ENCODE measurements around the gene OR2T2. TPM values are rescaled to one million over a fixed set of nuclear protein-coding genes. Genes with fewer than 3 reads are reported as not detected.

Gene OR2T2
- total RNA-seq, 1 experiment from 2014 or later = not detected

GRCh38 chr1:248416226-248416625 lies 29.2 kb upstream of the OR2T2 start:
- no peak overlapping the region for H3K23ac ChIP-seq (ENCODE audit: insufficient read length, low read depth, low read length)

More at GRCh38 chr1:248416226-248416625, 29.2 kb upstream of the OR2T2 start:
- H3K79me1 ChIP-seq (ENCODE audit: insufficient read depth, low read depth, low read length, poor library complexity, severe bottlenecking) = no peaks in the 10 kb centered on the region
- DNase-seq = no peak
- no peaks in the 10 kb centered on the region for H3K23me2 ChIP-seq (ENCODE audit: insufficient read length, low read depth, low read length, poor library complexity, severe bottlenecking)
- H3K4me3 Mint-ChIP-seq = no peak overlapping the region
- H3K9me3 Mint-ChIP-seq = peaks cover 90 to 95% of the 10 kb centered on the region in 2 experiments
- H2BK12ac ChIP-seq (ENCODE audit: insufficient read length, low read depth, low read length) = no peak overlapping the region
- H2AFZ ChIP-seq (ENCODE audit: low read length) = no peak overlapping the region
- H3K27ac Mint-ChIP-seq = no peak overlapping the region
- H4K5ac ChIP-seq (ENCODE audit: insufficient read length, low read depth, low read length) = no peak overlapping the region
- H3K56ac ChIP-seq (ENCODE audit: insufficient read length, low read depth, low read length) = no peak overlapping the region
- H2BK5ac ChIP-seq (ENCODE audit: insufficient read length, low read length) = no peak overlapping the region
- peaks cover 81% of the 10 kb centered on the region for H3K9me3 ChIP-seq (ENCODE audit: control insufficient read depth, low read depth, low read length)
- no peaks in the 10 kb centered on the region for H4K20me1 ChIP-seq (ENCODE audit: control insufficient read depth, insufficient read depth, insufficient read length)
- H2BK15ac ChIP-seq (ENCODE audit: low read depth, low read length) = no peak overlapping the region
- no peaks in the 10 kb centered on the region for H3K79me2 ChIP-seq (ENCODE audit: insufficient read depth, low read length)
- H2BK120ac ChIP-seq (ENCODE audit: low read depth, low read length, poor library complexity, severe bottlenecking) = no peak overlapping the region
- H3K9ac ChIP-seq (ENCODE audit: extremely low read depth, insufficient read length, low read length) = no peak overlapping the region
- H3K27me3 ChIP-seq (ENCODE audit: insufficient read depth, low read length) = no peaks in the 10 kb centered on the region
- peaks cover 6% of the 10 kb centered on the region; the same call in 1 of the 2 replicates for H3K27me3 Mint-ChIP-seq (ENCODE audit: low read depth)
- H3T11ph ChIP-seq (ENCODE audit: low read length) = no peak overlapping the region
- peaks cover 5 to 34% (median 8%) of the 10 kb centered on the region in 3 experiments; a peak in 6 of 7 replicates for H3K36me3 Mint-ChIP-seq (ENCODE audit: insufficient read depth in 1 of 3, low read depth in 3 of 3)
- H3K4me1 Mint-ChIP-seq = no peaks in the 10 kb centered on the region
- H3K18ac ChIP-seq (ENCODE audit: insufficient read length, low read depth, low read length) = no peak overlapping the region
- H2AK5ac ChIP-seq (ENCODE audit: insufficient read length, low read length) = no peak overlapping the region
- no peak overlapping the region for H3K4me2 ChIP-seq (ENCODE audit: insufficient read depth, insufficient read length, low read length)
- no peak overlapping the region for H2BK20ac ChIP-seq (ENCODE audit: low read depth, low read length, poor library complexity, severe bottlenecking)
- no peak overlapping the region for H4K8ac ChIP-seq (replicated peaks; ENCODE audit: insufficient read length, low read depth, low read length)
- TF ChIP-seq CTCF (conservative IDR thresholded peaks at IDR 0.05) = no peak
- H3K14ac ChIP-seq (ENCODE audit: insufficient read depth, low read length) = no peak overlapping the region
- no peak overlapping the region for H3K27ac ChIP-seq (ENCODE audit: insufficient read length, low read depth, low read length)
- H3K4me1 ChIP-seq (ENCODE audit: insufficient read depth, low read length) = no peaks in the 10 kb centered on the region
- no CpG with 5 or more reads among the region's 3 CpGs for WGBS (ENCODE audit: extremely low coverage, insufficient read length, low lambda C conversion rate)
- H3K4ac ChIP-seq (ENCODE audit: low read depth, low read length) = no peak overlapping the region
- no peak overlapping the region for H4K91ac ChIP-seq (ENCODE audit: insufficient read length, low read depth, low read length)

All from H9 (cell line).